Lung microvascular endothelial cell (primary cell): ENCODE results near the gene TOX2. TPM values are rescaled to one million over a fixed set of nuclear protein-coding genes. Genes with fewer than 3 reads are reported as not detected.

Source experiments
- DNase-seq, 2 donors: peaks; one replicate each; pipeline versions ENCODE4 v3.0.0 to v3.0.0-alpha.2; 2010; ENCODE audit warnings: low read depth in 2 of 2
- total RNA-seq: library from RNA; depleted of rRNA; stranded (reverse); fragments of >200 nt; gene quantifications from 2 replicates; pipeline ENCODE4 v1.2.1, GENCODE V29; 2014

Gene TOX2
- total RNA-seq, 1 donor from 2014 or later, result 0.60 TPM

DNA sequence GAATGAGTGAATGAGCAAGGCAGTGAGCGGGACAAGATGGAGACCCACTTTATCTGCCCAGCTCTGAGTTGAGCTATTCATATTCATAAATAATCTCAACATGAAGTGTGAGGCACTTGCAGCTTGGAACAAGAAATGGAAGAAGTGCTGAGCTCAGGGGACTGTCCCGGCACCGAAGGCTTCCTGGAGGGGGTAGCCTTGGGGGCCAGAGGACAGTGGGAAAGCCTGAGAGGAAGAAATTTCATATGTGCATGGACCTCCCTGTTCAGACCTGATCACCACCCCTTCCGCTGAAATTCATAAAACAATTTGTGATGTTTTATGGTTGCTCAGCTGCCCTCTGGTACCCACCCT, 103.2 kb downstream of the TOX2 start:
- DNase-seq, result no peak

DNA sequence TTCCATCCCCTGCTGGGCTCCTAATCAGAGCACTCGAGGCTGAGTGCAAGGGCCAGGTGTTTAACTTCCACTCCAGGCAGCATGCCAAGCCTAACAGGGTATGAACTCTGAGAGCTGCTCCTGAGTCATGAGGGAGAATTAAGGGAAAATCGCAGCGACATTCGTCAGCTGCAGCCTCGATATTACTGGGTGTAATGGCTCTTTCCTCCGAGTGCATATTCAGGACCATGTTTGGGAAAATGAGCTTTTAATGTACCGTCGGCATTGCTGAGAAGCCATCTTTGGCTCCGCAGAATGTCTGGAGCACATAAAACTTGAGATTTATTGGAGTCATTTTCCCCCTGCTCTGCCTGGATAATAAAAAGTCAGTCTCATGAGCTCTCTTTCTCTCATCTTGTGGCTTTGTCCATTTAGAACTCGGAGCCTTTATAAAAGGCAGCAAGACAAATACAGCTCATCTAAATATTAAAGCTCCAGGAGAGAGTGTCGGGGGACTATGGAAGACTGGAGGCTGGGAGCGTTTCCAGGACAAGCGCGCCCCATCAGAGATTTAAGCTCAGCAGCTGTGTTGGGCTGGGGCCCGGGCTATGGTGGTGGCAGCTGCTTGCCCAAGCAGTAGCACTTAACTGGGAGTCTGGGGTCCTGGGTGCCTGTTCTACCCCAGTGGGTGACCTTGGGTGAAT, 103.7 kb downstream of the TOX2 start:
- peak; percentile 60 to 88 for DNase-seq

DNA sequence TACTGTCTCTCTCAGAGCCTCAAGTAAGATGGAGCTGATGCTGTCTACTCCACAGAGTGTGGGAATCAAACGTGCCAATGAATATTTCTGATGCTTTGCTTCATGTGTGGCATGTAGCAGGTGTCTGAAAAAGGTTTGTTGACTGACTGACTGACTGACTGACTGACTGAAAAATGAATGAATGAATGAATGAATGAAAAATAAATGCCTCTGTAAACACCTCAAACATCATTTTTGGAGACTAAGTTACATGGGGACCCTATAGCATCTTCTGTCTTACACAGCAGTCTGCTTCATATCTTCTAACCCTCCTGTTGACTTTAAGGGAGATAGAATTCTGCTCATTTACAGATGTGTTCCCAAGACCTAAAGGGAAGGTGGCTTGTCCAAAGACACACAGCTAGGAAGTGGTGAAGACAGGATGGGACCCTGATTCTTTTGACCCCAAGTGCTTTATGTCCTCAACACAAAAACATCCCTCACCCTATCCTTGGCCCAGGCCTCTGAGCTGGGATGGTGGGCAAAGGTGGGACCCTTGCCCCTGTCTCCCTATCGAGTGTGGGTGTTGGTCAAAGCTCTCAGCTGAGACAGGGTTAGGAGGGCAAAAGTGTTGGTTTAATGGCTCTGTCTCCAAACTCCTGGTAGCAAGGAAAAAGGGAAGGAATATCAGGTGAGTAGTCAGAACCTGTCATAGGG, 104.4 kb downstream of the TOX2 start:
- DNase-seq, result no peak

DNA sequence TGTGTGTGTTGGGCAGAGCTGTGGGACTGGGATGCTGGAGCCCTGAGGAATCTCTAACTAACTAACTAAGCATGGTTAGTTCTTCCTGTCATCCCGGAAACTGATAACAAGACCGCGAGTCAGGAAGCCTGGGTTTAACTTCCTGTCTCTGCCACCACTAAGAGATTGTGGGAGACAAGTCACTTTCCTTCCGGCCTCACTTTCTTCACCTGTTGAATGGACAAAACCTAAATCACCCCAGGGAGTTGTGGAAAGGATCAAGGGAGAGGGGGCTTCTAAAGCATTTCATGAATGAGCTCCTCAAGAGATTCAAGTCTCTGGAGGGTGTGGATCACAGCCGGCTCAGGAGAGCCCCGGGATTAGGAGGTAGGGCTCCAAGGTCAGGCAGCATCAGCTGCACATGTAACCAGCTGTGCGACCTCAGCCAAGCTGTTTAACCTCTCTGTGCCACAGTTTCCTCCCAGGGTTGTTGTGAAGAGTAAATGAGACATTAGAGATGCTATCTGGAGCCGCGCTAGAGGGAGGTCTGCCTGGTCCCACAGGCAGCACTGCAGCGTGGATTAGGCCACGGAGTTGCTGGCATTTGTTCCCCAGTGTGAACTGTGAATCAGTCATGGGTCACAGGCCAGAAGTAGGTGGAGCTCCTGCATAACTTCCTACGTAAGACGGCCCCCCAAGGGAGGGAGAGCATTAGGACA, 105.1 kb downstream of the TOX2 start:
- DNase-seq, result peak; percentile 14 to 49

DNA sequence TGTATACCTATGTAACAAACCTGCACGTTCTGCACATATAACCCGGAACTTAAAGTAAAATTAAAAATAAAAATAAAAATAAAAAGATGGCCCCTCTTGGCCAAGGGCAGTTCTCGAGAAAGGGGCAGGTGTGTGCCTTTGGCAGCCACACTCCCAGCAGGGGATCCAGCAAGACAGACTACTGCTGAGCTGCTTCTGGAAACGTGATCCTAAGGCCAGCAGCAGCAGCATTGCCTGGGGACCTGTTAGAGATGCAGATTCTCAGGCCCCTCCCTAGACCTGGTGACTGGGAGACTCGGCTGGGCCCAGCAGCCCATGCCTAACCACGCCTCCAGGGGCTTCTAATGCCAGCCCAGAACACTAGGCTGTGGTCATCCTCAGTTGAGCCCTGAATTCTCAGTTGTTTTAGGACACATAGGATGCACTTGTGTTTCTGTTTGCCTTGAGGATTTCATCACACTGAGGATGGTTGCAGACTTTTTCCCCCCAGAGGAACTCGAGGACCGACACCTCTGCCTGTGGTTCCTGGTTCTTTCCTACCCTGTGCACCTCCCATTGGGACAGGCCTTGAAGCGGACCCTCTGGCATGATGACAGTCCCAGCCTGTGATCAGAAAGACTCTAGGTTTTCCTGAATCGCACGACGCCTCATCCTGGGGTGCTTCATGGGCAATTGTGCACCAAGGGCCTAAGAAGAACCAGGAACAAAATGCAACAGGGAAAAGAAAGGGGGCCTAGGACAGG, 105.9 kb downstream of the TOX2 start:
- no peak for DNase-seq

DNA sequence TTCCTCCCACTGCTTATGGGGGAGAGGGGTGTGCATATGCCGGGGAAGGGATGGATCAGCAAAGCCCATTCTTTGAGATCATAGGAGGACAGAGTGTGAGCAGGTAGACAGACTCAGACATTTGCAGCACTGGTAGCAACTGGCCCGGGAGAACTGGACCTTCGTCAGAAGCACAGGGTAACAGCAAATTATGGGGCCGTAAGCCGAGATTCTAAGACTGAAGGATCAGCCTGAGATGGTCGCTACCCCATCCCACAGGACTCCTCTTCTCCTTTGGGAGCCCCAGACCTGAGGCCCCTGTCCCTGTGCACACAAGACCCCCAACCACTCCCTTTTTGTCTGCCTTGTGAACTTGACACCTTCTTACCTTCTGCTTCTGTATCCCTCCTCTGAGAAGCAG, 106.5 kb downstream of the TOX2 start:
- no peak for DNase-seq

DNA sequence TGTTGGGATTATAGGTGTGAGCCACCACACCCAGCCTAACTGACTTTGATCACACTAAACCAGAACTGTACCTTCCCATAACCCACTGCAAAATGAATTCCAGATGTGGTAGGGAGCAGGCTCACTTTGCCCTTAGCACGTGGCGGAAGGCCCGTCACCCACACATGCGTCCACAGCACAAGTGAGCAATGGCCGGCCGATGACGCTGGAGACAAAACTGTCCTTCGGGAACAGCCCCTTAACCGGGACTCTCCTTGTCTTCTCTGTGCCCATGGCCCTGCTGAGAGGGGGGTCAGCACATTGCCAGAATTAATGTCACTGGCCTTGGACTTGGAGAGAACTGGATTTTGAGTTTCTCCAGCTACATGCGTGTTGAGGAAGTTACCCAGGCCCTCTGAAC, 107.2 kb downstream of the TOX2 start:
- no peak for DNase-seq

DNA sequence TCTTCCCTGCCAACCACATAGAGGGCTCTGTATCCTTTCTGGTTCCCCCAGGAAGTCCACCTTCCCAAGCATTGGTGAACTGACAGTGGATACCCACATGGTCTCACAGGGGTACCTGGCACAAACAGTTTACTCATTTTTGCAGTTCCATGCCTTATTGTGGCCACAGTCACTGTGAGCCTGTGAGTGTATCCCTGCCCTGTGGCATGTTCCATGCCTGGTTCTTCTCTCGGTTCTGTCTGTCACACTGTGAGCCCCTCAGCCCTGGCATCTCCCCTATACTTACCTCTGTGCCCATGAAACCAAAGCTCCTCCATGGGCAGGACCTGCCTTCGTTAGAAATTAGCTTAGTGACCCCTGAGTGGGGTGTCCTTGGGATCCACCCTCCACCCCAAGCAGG, 107.8 kb downstream of the TOX2 start:
- no peak for DNase-seq

DNA sequence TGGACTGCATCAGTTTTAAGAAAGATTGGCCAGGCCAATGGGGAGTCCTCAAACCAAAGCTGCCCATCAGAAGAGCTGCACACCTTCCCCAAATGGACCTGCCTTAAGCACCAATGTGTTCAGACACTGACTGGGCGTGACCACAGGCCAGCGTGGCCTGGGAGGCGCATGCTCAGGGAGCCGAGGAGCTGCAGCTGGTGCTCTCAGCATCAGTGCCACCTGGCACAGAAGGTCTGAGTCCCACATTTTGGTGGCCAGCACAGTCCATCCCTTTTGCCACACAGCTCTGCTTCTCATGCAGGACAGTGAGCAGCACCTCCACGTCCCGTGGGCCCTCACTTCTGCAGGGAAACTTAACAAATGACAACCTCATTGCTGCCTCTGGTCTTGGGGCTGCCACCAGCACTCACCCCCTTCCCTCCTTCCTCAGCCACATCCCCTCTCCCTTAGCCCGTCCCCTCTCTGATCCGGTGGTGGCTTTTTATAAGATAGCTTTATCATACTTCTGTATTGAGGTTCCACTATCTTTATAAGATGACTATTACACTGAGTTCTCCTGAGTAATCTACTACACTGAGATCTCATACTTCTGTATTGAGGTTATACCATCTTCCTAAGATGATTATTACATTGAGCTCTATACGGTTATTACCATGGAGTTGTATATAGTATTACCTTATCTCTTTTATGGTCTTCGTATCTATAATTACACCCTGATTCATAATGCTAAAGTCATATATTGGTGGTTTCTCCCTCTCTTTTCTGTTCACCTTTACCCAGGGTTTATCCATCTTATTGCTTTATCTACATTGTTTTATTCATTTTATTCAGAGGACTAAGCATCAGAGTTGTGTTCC, 109.1 kb downstream of the TOX2 start:
- no peak for DNase-seq

DNA sequence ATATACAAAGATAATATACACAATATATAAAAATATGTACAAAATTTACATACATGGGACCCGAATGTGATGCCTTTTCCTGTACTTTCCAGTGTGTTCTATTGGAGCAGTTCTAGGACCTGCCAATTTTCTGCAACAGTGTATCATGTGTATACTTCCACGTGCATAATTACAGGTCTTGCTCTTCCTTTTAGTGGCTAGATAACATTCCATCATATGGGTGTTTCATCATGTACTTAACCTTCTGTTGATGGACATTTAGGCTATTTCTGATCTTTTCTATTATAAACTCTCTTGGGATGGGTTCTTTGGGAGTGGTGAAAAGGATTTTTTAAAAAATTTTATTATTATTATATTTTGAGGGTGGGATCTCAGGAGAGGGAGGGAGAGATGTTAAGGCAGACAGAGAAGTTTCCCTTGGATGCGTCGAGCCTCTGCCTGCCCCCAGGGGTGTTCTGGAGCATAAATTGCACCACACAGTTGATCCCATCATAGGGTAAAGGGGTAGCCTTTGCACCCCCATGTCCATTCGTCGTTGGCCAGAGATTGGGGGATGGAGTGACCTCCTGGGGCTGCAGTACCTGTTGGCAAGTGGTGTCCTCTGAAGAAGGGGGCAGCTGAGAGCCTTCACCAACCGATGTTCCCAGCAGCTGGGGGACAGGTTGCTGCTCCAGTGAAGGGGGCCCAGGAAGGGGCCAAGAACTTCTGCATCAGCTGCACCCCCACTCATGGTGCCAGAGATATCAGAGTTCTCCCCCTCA, 110.3 kb downstream of the TOX2 start:
- DNase-seq, result no peak

DNA sequence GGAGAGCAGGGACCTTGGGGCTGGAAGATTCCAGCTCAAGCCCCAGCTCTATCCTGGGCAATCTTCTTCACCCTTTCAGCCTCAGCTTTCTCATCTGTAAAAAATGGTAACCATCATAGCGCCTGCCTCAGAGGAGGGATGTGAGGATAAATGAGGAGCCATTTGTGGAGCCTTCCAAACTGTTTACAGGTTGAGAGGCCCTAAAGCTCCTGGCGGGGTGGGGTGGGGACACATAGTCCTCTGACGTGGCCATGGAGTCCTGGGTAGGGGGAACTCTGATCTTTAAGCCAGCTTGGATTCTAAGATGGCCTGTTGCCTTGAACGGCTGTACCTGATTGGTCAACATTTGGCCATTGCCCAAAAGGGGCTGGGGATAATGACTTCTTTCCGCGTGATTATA, 111.1 kb downstream of the TOX2 start:
- DNase-seq, result no peak

DNA sequence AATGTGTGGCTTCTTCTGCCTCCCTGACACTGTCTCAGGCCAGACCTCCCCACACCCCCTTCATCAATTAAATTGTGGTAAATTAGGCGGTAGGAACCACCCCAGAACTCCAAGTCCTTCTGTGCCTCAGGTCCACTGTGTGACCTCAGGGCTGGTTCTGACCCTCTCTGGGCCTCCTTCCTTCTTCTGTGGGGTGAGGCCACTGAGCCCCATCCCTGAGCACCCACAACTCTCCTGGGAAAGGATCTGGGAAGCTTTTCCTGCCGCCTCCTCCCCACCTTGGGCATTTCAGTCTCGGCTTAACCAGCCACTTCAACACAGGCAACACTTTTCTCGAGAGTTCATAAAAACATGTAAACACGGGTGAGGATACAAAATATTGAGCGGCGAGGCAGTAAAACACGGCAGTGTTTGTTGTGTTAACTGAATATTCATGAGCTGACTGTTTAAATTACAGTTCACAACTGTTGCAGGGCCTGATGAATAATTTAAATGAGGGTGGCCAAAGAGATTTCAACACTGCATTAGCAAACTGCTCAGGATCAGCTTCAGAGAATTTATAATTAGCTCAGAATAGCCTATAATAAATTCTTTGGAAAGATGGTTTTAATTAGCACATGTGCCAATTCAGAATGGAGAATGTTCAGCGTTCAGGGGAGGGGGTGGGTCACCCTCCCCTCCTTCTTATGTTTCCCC, 112.1 kb downstream of the TOX2 start:
- no peak for DNase-seq

DNA sequence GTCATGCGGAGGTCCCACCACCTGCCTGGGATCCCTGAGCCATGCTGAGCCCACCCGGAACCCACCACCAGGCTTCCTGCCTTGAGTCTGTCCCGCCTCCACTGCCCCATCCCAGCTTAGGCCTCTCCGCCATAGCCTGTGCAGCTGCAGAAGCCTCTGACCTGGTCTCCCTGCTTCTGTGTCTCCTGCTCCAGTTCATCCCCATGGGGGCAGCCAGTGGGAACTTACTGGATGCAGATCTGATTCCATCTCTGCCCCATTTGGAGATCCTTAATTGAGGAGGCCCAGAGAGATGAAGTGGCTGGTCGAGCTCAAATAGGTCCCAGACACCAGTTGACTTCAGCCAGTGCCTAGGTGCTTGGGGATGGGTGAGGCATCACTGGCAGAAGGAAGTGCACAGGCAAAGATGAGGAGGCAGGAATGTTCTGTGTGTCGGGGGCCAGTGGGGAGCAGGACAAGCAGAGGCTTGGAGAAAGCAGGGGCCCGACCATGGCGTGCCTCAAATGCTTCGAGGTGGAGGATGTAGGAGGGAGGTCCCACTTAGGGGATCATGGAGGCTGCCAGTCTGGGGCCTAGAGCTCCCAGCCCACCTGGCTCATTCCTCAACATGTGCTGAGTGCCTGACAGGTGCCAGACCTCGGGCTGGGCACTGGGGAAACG, 112.8 kb downstream of the TOX2 start:
- no peak for DNase-seq

DNA sequence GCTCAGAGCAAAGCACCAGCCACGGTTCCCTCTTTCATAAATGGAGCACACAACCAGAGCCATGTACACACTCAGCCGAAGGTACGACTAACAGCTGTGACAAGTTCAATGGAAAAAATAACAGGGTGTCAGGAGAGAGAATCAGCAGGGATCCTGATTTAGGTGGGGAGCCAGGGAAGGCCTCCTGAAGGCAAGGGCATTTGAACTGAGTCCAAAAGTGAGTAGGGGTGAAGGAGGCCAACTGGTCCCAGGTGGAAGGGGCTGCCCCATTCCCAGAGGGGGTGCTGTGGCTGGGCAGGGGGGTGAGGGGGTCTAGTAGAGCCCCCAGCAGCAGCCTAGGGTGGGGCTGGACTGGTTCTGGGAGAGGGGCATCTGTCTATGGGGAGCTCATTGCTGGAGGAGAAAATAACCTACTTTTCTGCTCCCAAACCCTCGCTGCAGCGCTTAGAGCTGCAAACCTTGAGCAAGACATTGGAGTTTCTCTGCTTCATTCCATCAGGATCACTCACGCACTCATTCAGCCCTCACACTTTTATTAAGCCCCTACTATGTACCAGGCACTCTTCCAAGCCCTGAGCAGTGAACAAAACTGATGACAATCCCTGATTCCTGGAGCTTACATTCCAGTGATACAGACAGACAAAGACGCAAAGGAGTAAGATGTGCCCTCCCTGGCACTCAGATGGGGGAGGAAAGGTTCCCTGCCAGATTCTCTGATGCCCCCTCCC, 113.5 kb downstream of the TOX2 start:
- no peak for DNase-seq

DNA sequence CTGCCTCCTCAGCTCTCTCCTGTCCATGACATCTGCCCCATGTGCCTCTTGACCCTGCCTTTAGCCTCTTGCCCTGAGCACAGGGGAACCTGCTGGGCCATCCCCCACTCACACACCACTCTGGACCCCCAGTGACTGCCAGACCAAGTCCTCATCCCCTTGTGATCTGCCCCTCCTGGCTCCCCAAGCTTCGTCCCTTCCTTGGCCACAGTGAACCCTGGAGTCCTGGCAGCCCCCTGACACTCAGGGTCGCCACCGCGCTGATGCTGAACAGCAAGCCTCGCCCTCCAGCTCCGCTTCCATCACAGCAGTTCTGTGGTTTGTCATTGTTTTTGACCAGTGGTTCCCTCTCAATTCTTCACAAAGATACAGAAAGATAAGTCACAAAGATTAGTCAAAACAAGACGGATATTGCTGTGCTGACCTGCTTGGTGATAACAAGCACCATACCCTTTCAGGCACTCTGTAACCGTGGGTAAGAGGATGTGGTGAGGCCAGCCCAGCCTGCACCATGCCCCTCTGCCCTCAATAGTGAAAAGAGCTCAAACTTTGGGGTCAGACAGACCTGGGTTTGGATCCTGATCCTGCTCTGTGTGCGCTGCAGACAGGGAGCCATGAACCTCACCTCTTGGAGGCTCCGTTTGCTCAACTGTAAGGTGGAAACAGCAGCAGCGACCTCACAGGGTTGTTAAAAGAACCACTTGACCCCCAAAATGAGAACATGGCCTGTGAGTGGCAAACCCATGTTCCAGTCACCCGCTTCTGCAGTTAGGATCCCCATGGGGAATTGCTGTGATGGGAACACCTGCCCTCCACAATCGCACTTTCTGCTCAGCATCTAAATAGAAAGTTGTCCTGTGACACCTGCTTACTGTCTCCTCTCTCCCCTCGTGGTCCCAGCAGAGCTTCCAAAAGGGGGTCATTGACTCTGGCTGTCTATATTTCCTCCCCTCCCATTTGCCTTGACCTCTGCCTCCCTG, 114.5 kb downstream of the TOX2 start:
- DNase-seq, result no peak

DNA sequence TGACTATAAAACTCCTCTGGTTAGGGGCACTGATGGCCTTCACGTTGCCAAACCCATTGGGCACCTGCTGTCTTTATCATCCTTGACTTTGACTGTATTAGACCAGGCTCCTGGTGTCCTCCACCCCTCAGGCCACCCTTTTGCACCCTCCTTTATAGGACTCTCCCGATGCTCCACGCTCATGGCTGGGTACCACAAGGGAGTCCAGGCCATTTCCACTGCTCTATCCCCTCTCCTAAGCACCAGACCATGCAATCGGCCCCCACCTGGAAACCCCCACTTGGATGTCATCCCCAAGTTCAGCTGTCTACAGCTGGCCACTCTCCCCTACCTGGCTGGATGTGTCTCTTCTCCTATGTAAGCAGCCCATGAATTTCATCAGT, 115.2 kb downstream of the TOX2 start:
- DNase-seq, result no peak

DNA sequence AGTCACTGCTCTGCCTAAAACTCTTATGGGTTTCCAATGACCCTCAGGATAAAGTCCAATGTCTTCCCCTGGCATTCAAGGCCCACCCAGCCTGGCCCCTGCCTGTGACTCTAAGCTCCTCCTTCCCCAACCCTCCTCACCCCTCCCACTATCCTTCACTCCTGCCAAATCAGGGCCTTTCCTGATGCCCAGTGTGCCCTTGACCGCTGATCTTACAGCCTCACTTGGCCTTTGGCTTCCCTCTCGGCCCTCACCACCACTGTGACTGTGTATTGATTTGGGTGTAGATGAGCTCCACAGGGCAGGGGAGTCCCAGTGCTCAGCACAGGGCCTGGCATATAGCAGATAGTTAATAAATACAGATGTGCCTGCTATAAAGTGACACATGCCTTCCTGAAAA, 115.7 kb downstream of the TOX2 start:
- no peak for DNase-seq
